G401 (cell line): ENCODE measurements around the gene NCAM2. TPM values are rescaled to one million over a fixed set of nuclear protein-coding genes. Genes with fewer than 3 reads are reported as not detected.
"Not testable (repeated sequence)": the region's sequence is repeated elsewhere in the genome, so short reads cannot be mapped to it uniquely, and the experiment has no call there.

Source experiments
- DNase-seq: peaks from one replicate; pipeline ENCODE4 v3.0.0-alpha.2; 2015; ENCODE audit warnings: low spot score
- in situ Hi-C: cut with HindIII; loops from 2 replicates; pipeline ENCODE4 v1.10.0; 2016; ENCODE audit warnings: low sequenced_read_pairs, mixed read lengths
- total RNA-seq: library from RNA; depleted of rRNA; stranded (reverse); fragments of >200 nt; shearing (Covaris generic); gene quantifications from 2 replicates; pipeline ENCODE4 v1.2.3, GENCODE V29; 2014

Gene NCAM2
- total RNA-seq, 1 experiment from 2014 or later: 6.7 TPM

DNA sequence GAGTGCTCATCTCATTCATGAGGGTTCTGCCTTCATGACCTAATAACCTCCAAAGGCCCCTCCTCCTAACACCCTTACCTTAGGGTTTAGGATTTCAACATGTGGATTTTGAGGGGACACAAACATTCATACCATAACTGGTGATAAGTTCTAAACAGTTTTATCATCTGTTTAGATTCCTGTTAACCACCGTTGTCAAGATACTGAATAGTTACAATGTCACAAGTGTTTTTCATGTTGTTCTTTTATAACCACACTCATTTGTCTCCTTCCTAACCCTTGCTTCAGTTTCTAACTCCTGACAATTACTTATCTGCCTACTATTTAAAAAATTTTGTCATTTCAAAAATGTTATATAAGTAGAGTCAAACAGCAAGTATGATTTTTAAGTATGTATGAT lies 86.0 kb downstream of the NCAM2 start:
- DNase-seq: no peak
- in situ Hi-C loops: no loop called here

GRCh38 chr21:21085206-21085605 lies 87.0 kb downstream of the NCAM2 start:
- in situ Hi-C loops: no loop called here

DNA sequence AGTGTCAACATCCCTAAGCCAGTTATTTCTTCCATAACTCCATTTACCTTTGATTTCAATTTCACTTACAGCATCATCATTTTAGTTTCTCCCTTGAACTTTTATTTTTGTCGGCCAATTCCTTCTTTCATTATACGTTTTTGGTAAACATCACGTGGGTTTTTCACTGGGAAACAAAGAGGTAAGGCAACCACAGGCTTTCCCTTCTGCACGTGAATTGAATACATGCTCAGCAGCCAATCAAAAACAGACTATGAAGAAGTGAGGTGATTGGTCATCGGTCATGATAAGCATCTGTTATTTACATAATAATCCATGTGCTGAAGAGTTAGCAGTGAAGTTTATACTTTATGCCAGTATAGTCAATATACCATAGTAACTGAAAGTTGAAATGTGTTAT lies 98.7 kb downstream of the NCAM2 start:
- no peak for DNase-seq
- in situ Hi-C loops: no loop called here

More at GRCh38 chr21:21085206-21085605, 87.0 kb downstream of the NCAM2 start:
- DNase-seq: no peak

- no peak for DNase-seq
- in situ Hi-C loops: no loop called here
Measured at GRCh38 chr21:21097466-21097865, 99.3 kb downstream of the NCAM2 start.

- in situ Hi-C loops: no loop called here
Measured at GRCh38 chr21:21101911-21102310, 103.7 kb downstream of the NCAM2 start.

DNA sequence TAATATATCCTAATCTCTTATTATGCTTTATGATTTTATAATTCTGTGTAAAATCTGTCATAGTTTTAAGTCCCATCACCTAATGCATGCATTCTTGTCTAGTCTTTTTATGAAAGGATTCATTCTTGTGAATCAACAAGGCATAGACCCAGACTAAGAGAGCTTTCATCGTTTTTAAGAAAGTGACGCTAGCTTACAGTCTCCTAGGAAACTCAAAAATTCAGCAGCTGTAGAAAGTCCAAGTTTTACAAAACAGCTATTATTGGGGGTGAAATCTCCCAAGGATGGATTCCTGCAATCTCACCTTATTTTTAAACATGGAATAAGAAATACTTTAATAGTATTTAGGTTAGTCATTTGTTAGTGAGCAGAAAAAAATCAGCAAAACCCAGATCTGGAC lies 104.7 kb downstream of the NCAM2 start:
- in situ Hi-C loops: no loop called here
- no peak for DNase-seq

More at GRCh38 chr21:21101911-21102310, 103.7 kb downstream of the NCAM2 start:
- peak; percentile 19 for DNase-seq

DNA sequence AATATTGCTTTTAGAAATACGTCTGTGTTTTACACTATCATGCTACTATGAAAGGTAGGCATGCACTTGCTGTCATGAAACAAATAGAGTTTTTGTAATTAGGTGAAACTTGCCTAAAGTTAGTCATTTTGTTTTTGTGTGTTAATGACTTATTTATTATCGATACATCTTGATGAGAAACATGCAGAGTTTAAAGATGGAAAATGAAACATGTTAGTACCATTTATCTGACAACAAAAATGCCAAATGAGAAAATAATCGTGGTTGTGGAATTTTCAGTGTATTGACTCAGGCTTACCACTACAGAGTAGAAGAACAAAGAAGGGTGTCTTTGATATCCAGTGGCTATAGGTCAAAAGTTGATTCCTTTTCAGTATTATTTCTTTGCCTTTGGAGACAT lies 105.5 kb downstream of the NCAM2 start:
- DNase-seq: no peak
- in situ Hi-C loops: no loop called here

- in situ Hi-C loops: no loop called here
- DNase-seq: no peak
Measured at GRCh38 chr21:21109736-21110135, 111.5 kb downstream of the NCAM2 start.

GRCh38 chr21:21111309-21111920 lies 113.2 kb downstream of the NCAM2 start:
- no peak for DNase-seq
- in situ Hi-C loops: no loop called here

- DNase-seq: no peak
- in situ Hi-C loops: no loop called here
Measured at GRCh38 chr21:21114461-21114860, 116.3 kb downstream of the NCAM2 start.

DNA sequence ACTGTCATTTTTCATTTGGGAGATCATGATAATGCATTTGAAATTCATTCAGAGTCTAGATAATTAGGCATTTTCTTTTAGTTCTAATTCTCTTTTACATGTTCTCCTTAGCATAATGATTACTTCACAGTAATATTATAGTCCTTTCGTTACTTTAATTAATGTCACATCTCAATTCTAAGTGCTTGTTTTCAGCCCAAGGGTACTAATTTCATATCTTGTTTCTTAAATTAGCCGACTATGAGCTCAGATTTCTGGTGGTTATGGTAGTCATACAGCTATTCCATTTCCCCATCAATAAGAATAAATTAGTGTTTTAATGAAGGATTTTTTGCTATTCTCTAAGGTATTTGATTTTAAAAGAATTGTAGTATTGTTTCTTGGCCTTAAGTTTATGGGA lies 120.9 kb downstream of the NCAM2 start:
- DNase-seq: no peak
- in situ Hi-C loops: no loop called here

DNA sequence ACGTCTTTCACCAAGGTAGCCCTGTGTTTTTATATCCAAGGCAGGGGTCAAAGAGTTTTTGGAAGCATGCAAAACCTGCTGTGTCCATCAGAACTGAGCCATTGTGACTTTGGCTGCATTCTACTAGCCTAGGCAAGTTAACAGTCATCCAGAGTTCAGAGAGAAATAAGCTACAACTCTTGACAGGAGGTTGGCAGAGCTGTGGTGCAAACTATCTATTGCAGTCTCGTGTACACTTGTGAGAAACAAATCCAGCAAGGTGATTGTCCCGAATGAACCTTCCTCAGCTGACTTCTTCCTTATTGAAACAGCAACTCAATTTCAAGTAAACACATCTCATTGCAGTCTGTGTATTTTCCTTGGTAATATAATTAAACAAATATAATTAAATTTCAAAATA lies 124.5 kb downstream of the NCAM2 start:
- in situ Hi-C loops: no loop called here
- DNase-seq: no peak

- in situ Hi-C loops: no loop called here
- no peak for DNase-seq
Measured at GRCh38 chr21:21132390-21132789, 134.2 kb downstream of the NCAM2 start.

DNA sequence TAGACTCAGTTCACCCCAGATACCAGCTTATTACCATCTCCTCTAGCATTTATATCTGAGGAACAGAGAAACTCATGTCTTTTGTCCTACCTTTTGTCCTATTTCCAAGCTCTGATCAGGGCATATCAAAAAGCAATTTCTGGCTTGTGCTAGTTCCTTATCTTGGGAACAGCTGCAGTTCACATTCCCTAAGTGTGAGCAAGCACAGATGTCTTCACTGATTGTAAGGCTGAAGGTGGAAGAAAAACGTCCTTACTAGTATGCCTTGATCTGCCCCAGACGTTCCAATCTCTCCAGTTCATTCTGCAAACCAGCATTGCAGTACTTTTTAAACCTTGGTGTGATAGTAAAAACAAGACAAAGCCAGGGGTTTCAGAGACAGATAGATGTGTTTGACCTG lies 139.8 kb downstream of the NCAM2 start:
- no peak for DNase-seq
- in situ Hi-C loops: no loop called here

GRCh38 chr21:21146587-21147373 lies 148.6 kb downstream of the NCAM2 start:
- no peak for DNase-seq
- in situ Hi-C loops: no loop called here

- in situ Hi-C loops: no loop called here
Measured at GRCh38 chr21:21147374-21147745, 149.2 kb downstream of the NCAM2 start.

GRCh38 chr21:21148009-21148408 lies 149.8 kb downstream of the NCAM2 start:
- in situ Hi-C loops: no loop called here
- no peak for DNase-seq

More at GRCh38 chr21:21147374-21147745, 149.2 kb downstream of the NCAM2 start:
- DNase-seq: no peak

- in situ Hi-C loops: no loop called here
Measured at GRCh38 chr21:21148514-21148913, 150.3 kb downstream of the NCAM2 start.

GRCh38 chr21:21149445-21149844 lies 151.2 kb downstream of the NCAM2 start:
- DNase-seq, in situ Hi-C loops: not testable (repeated sequence)

More at GRCh38 chr21:21148514-21148913, 150.3 kb downstream of the NCAM2 start:
- DNase-seq: no peak

DNA sequence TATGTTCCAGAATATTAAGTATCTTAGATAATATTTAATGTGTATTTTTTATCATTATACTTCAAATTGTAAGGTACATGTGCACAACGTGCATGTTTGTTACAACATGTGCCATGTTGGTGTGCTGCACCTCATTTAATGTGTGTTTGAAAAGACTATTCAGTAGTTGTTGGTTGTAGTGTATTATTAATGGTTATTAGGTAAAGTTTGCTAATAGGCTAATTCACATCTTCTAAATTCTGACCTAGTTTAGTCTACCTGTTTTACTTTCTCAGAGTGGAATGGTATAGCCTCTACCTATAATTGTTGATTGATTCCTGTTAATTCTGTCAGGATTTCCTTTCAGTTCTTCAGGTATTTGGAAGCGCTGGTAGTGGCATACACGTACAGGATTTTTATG lies 153.0 kb downstream of the NCAM2 start:
- in situ Hi-C loops: no loop called here

DNA sequence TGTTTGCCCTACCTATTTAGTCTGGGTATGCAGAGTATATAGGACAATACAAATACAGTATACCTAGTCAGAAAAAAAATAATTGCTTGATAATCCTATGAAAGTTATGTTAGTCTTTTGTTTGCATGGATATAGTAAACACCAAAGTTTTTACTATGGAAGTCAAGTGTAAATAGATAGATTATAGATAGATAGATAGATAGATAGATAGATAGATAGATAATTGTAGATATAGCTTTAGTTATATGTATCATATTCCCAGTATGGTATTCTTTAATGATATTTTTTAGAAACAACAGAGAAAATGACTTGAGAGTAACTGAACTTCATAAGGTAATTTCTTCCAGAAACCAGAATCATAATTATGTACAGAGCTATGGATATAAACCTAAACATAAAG lies 158.2 kb downstream of the NCAM2 start:
- no peak for DNase-seq
- in situ Hi-C loops: no loop called here

More for the DNA sequence above, 153.0 kb downstream of the NCAM2 start:
- DNase-seq: no peak
